Measurements from ENCODE around the gene CDO1. TPM values are rescaled to one million over a fixed set of nuclear protein-coding genes. Genes with fewer than 3 reads are reported as not detected.

Gene CDO1
- total and polyA plus RNA-seq, 9 of the 15 experiments (the other 6 are each of a cell fraction or from before 2014, with no cell fraction given) = 0.16 to 0.22 TPM; not detected in 7

- in situ Hi-C loops (cut with MboI) = loop anchor here (5.0 kb wide), 1 partner anchor 208 kb away; the partner anchor contains the start of gene TMED7
Observed at GRCh38 chr5:115835481-115835880, 19.0 kb upstream of the CDO1 start.

More at GRCh38 chr5:115835481-115835880, 19.0 kb upstream of the CDO1 start:
- Histone ChIP-seq H3K4me3 (no peak overlapping the region), H3K79me2 (ENCODE audit: control insufficient read depth, insufficient read depth, low read length) (peaks cover 38% of the 10 kb centered on the region), H3K4me1 (replicated peaks in 1 of 2; ENCODE audit: control insufficient read depth in 2 of 2, insufficient read depth in 2 of 2, low read length in 2 of 2) (peaks cover 7 to 8% of the 10 kb centered on the region in 2 experiments; a peak in 3 of 5 replicates), H3K9me1 (ENCODE audit: control insufficient read depth, insufficient read depth, low read length) (no peaks in the 10 kb centered on the region), H2AFZ (ENCODE audit: low read depth, low read length) (no peak overlapping the region), H3K4me2 (ENCODE audit: insufficient read depth, low read length) (no peak overlapping the region), H3K27ac (ENCODE audit: extremely low read depth, low read depth, low read length) (no peak overlapping the region), H3K36me3 (ENCODE audit: control insufficient read depth, insufficient read depth, low read length) (peaks cover 85% of the 10 kb centered on the region), H3K9ac (ENCODE audit: insufficient read depth in 1 of 2, low read depth in 2 of 2, low read length in 2 of 2) (no peak overlapping the region), H3K27me3 (ENCODE audit: control insufficient read depth in 2 of 2, insufficient read depth in 2 of 2, low read length in 2 of 2) (no peaks in the 10 kb centered on the region), H4K20me1 (replicated peaks; ENCODE audit: control insufficient read depth, insufficient read depth, low read length) (no peaks in the 10 kb centered on the region; the same call in 1 of the 2 replicates), H3K9me3 (replicated peaks; ENCODE audit: control insufficient read depth, insufficient read depth, low read depth, low read length) (no peaks in the 10 kb centered on the region)
- ChIA-PET POLR2A (no interaction called here), CTCF (ENCODE audit: low intra/inter-chr PET ratio) (no interaction called here)
- no peak for ATAC-seq
- WGBS (ENCODE audit: insufficient coverage, low coverage, missing lambda C conversion rate) = 86% methylated on average over 4 of the region's 4 CpGs
- intact Hi-C loops (cut with micrococcal nuclease) = loop anchor here (5.0 to 10.0 kb wide), 2 partner anchors 199 to 232 kb away; partner anchors contain the start of gene ARL14EPL
- no peak for DNase-seq (ENCODE audit: extremely low read depth in 1 of 4, low spot score in 3 of 4)
- FAIRE-seq = no peak
- BruUV-seq (replicated peaks) = no TSS peak
- TF ChIP-seq USF2 (CRISPR knock-in tag; IDR thresholded peaks at IDR 0.05) (no peak), C11orf30 (IDR thresholded peaks at IDR 0.05; ENCODE audit: low read depth) (peak; percentile 14; the same call in 1 of the 2 replicates), ZNF316 (IDR thresholded peaks at IDR 0.05) (peak; percentile 53; the same call in 1 of the 2 replicates), TRIM24 (IDR thresholded peaks at IDR 0.05) (no peak), ZBTB49 (CRISPR knock-in tag; IDR thresholded peaks at IDR 0.05; ENCODE audit: borderline replicate concordance) (no peak)
